Omental fat pad (tissue), 4 donors: Measurements from ENCODE around the gene PEF1. TPM values are rescaled to one million over a fixed set of nuclear protein-coding genes. Genes with fewer than 3 reads are reported as not detected.

Source experiments
- ATAC-seq: fragments of 150-250 bp; one replicate; pipeline ENCODE4 v1.9.1; 2016; ENCODE audit warnings: mild to moderate bottlenecking, moderate library complexity; ENCODE audit not compliant: low FRiP score
- DNase-seq: peaks from one replicate; pipeline ENCODE4 v3.0.0-alpha.2; 2019; ENCODE audit warnings: low spot score
- CTCF ChIP-seq, 3 donors: fragments of 450-650 bp; IDR thresholded peaks; one replicate each; pipeline ENCODE4 v1.5.1; 2016 to 2017; ENCODE audit warnings: antibody characterized with exemption in 3 of 3, mild to moderate bottlenecking in 3 of 3, moderate library complexity in 2 of 3
- total RNA-seq, 4 donors: library from RNA; depleted of rRNA; stranded (reverse); fragments of >200 nt; gene quantifications; one replicate each; pipeline ENCODE4 v1.1.0, GENCODE V29; 2016

PEF1 gene
- total RNA-seq, 4 donors from 2014 or later = 54.7 to 73.5 (median 67.3) TPM

- DNase-seq (no peak), ATAC-seq (peak; percentile 51)
- TF ChIP-seq CTCF (IDR thresholded peaks at IDR 0.05) = no peak
Measured at GRCh38 chr1:31605908-31606427, 38.7 kb downstream of the PEF1 start.

- DNase-seq (no peak), ATAC-seq (no peak)
- no peak for TF ChIP-seq CTCF (IDR thresholded peaks at IDR 0.05)
Measured at GRCh38 chr1:31602081-31602480, 42.6 kb downstream of the PEF1 start.

- ATAC-seq = no peak
- DNase-seq = no peak
- no peak for TF ChIP-seq CTCF (IDR thresholded peaks at IDR 0.05)
Measured at GRCh38 chr1:31600641-31601040, 44.0 kb downstream of the PEF1 start.

GRCh38 chr1:31598980-31599379, 45.7 kb downstream of the PEF1 start:
- DNase-seq (no peak), ATAC-seq (no peak)

GRCh38 chr1:31596737-31597097, 48.0 kb downstream of the PEF1 start:
- DNase-seq = no peak
- no peak for ATAC-seq
- no peak for TF ChIP-seq CTCF (IDR thresholded peaks at IDR 0.05)

More at GRCh38 chr1:31598980-31599379, 45.7 kb downstream of the PEF1 start:
- no peak for TF ChIP-seq CTCF (IDR thresholded peaks at IDR 0.05)

GRCh38 chr1:31595836-31596736, 48.6 kb downstream of the PEF1 start:
- DNase-seq = no peak
- no peak for ATAC-seq
- no peak for TF ChIP-seq CTCF (IDR thresholded peaks at IDR 0.05)
